HFF-Myc (cell line): ENCODE results near the gene BAHCC1.

Source experiments
- DNase-seq: peaks from one replicate; pipeline ENCODE4 v3.0.0-alpha.2; 2011; ENCODE audit warnings: low read depth; ENCODE audit errors: extremely low read depth
- H3K4me3 ChIP-seq: replicated peaks from 2 replicates; pipeline ENCODE4 v1.5.1; 2011; ENCODE audit warnings: low read depth, mild to moderate bottlenecking, control low read depth, low read length
- CTCF ChIP-seq: IDR thresholded peaks from 2 replicates; pipeline ENCODE4 v1.5.1; 2012; ENCODE audit warnings: mild to moderate bottlenecking, low read depth, low read length, control low read depth; ENCODE audit errors: missing control alignments

The BAHCC1 gene

GRCh38 chr17:81512562-81513371 is 117.5 kb downstream of the BAHCC1 start, which contains the start of gene ACTG1:
ACTG1 (minus strand) TSS chr17:81512799; CDS start chr17:81512354, 445 bp downstream.
- no peak for TF ChIP-seq CTCF

GRCh38 chr17:81513372-81513752 is 118.1 kb downstream of the BAHCC1 start:
- DNase-seq, result no peak
- peak overlapping the region; percentile 69 for H3K4me3 ChIP-seq
- TF ChIP-seq CTCF, result no peak

More at GRCh38 chr17:81512562-81513371, 117.5 kb downstream of the BAHCC1 start, which contains the start of gene ACTG1:
- DNase-seq, result peak; percentile 60
- H3K4me3 ChIP-seq, result peak within 1 kb of the TSS; percentile 69

GRCh38 chr17:81513753-81514488 is 118.7 kb downstream of the BAHCC1 start:
- H3K4me3 ChIP-seq, result peak overlapping the region; percentile 69
- no peak for TF ChIP-seq CTCF
- DNase-seq, result no peak

GRCh38 chr17:81514489-81514738 is 119.2 kb downstream of the BAHCC1 start:
- no peak for TF ChIP-seq CTCF
- no peak for DNase-seq

GRCh38 chr17:81514739-81515529 is 119.7 kb downstream of the BAHCC1 start:
- peak overlapping the region; percentile 69 for H3K4me3 ChIP-seq
- no peak for TF ChIP-seq CTCF
- peak; percentile 39 for DNase-seq

More at GRCh38 chr17:81514489-81514738, 119.2 kb downstream of the BAHCC1 start:
- H3K4me3 ChIP-seq, result peak overlapping the region; percentile 69

GRCh38 chr17:81515530-81516041 is 120.3 kb downstream of the BAHCC1 start:
- DNase-seq, result no peak
- H3K4me3 ChIP-seq, result peak overlapping the region; percentile 69
- TF ChIP-seq CTCF, result no peak
